Lower lobe of right lung (tissue), 2 donors: ENCODE results near the gene NME7. TPM values are rescaled to one million over a fixed set of nuclear protein-coding genes. Genes with fewer than 3 reads are reported as not detected.

ENCODE experiments used
- ATAC-seq, 2 donors: fragments of 200-7000 bp; cut with Tn5 transposase; one replicate each; pipeline ENCODE4 v1.9.1; 2020 to 2022; ENCODE audit warnings: mild to moderate bottlenecking in 2 of 2, moderate library complexity in 2 of 2
- DNase-seq: peaks from one replicate; pipeline ENCODE4 v3.0.0-alpha.2; 2020
- H3K27ac ChIP-seq: fragments of 200-600 bp; one replicate; pipeline ENCODE4 v1.8.0; 2022
- H3K27me3 ChIP-seq: fragments of 200-600 bp; one replicate; pipeline ENCODE4 v1.8.0; 2022; ENCODE audit warnings: low read depth
- H3K36me3 ChIP-seq: fragments of 200-600 bp; one replicate; pipeline ENCODE4 v1.8.0; 2022; ENCODE audit warnings: mild to moderate bottlenecking
- H3K4me1 ChIP-seq: fragments of 200-600 bp; one replicate; pipeline ENCODE4 v1.8.0; 2022
- H3K4me3 ChIP-seq: fragments of 200-600 bp; one replicate; pipeline ENCODE4 v1.8.0; 2022; ENCODE audit warnings: mild to moderate bottlenecking
- H3K9me3 ChIP-seq: fragments of 200-600 bp; one replicate; pipeline ENCODE4 v1.8.0; 2022
- CTCF ChIP-seq: fragments of 200-600 bp; IDR thresholded peaks from one replicate; pipeline ENCODE4 v1.8.0; 2022; ENCODE audit warnings: antibody characterized with exemption, mild to moderate bottlenecking
- intact Hi-C: fragments of 100-400 bp; cut with DNase I; formaldehyde crosslinking; loops from one replicate; pipeline ENCODE4 v1.11.0; 2022
- total RNA-seq: library from RNA; stranded (reverse); fragmentation: NEBNext Ultra II Directional; extraction: Animal tissue kit (Norgen Biotek cat#: 25700); gene quantifications from one replicate; pipeline ENCODE4 v1.2.1, GENCODE V29; 2021
- donor health status: DM: no; HTN: yes; CAD: no; lungs with severe emphysema.

NME7 gene
- total RNA-seq, 1 donor from 2014 or later: 17.3 TPM

GRCh38 chr1:169138866-169139670 is 228.5 kb downstream of the NME7 start:
- Histone ChIP-seq H3K27me3 (no peaks in the 10 kb centered on the region), H3K4me3 (no peak overlapping the region), H3K9me3 (no peaks in the 10 kb centered on the region), H3K36me3 (no peaks in the 10 kb centered on the region), H3K27ac (no peak overlapping the region), H3K4me1 (no peaks in the 10 kb centered on the region)
- ATAC-seq (no peak), DNase-seq (no peak)
- no peak for TF ChIP-seq CTCF
- intact Hi-C loops: no loop called here

- H3K4me3 ChIP-seq: no peak overlapping the region
- no peaks in the 10 kb centered on the region for H3K9me3 ChIP-seq
- no peaks in the 10 kb centered on the region for H3K4me1 ChIP-seq
- intact Hi-C loops: no loop called here
- peaks cover 6% of the 10 kb centered on the region for H3K36me3 ChIP-seq
- DNase-seq (no peak), ATAC-seq (peak in 1 of 2 donors; percentile 32)
- H3K27ac ChIP-seq: no peak overlapping the region
- no peaks in the 10 kb centered on the region for H3K27me3 ChIP-seq
- TF ChIP-seq CTCF: no peak
These were observed 230.2 kb downstream of the NME7 start for GRCh38 chr1:169137357-169137756.

DNA sequence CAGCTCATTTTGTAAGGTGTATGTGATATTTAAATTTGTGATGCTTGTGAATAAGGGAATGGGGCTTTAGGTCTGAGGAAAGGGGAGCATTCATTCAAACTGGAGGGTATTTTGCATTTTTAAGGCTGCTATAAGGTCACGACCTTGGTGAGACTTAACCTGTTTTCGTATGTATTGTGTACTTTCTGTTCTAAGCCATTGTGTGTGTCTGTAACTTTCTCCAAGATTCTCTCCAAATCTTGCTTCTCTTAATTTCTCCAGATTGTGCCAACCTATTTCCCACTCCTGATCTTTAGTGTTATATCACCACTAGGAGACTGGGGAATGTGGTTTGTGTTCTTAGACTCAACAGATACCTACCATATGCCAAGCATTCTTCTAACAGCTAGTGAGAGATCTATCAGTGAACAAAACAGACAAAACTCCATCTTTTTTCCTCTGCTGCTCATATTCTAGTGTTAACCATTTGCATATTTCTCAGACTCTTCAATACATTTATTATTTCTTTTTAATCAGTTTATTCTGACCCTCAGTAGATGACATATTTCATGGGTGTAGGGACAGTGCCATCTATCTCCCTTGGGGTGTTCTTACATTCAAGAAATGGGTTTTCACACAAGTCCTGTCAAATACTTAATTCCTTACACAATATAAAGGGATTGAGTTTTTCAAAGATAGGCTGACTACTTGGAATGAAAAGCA is 233.6 kb downstream of the NME7 start:
- H3K9me3 ChIP-seq: no peaks in the 10 kb centered on the region
- no peak for DNase-seq
- no peaks in the 10 kb centered on the region for H3K4me1 ChIP-seq
- H3K36me3 ChIP-seq: peaks cover 40% of the 10 kb centered on the region
- no peak overlapping the region for H3K4me3 ChIP-seq
- H3K27me3 ChIP-seq: no peaks in the 10 kb centered on the region
- peak in 1 of 2 donors; percentile 46 for ATAC-seq
- TF ChIP-seq CTCF: no peak
- H3K27ac ChIP-seq: no peak overlapping the region
- intact Hi-C loops: no loop called here

GRCh38 chr1:169133228-169133576 is 234.4 kb downstream of the NME7 start:
- DNase-seq (no peak), ATAC-seq (no peak)
- Histone ChIP-seq H3K36me3 (peaks cover 47% of the 10 kb centered on the region), H3K27me3 (no peaks in the 10 kb centered on the region), H3K4me1 (no peaks in the 10 kb centered on the region), H3K27ac (no peak overlapping the region), H3K9me3 (no peaks in the 10 kb centered on the region), H3K4me3 (no peak overlapping the region)
- intact Hi-C loops: no loop called here
- no peak for TF ChIP-seq CTCF

GRCh38 chr1:169132512-169133227 is 234.9 kb downstream of the NME7 start:
- DNase-seq (no peak), ATAC-seq (no peak)
- Histone ChIP-seq H3K27ac (no peak overlapping the region), H3K9me3 (no peaks in the 10 kb centered on the region), H3K4me3 (no peak overlapping the region), H3K36me3 (peaks cover 52% of the 10 kb centered on the region), H3K4me1 (no peaks in the 10 kb centered on the region), H3K27me3 (no peaks in the 10 kb centered on the region)
- TF ChIP-seq CTCF: no peak
- intact Hi-C loops: no loop called here
